ENCODE measurements around the gene SLC2A13. TPM values are rescaled to one million over a fixed set of nuclear protein-coding genes. Genes with fewer than 3 reads are reported as not detected.
"Not testable (repeated sequence)": the region's sequence is repeated elsewhere in the genome, so short reads cannot be mapped to it uniquely, and the experiment has no call there.

SLC2A13 gene
- total RNA-seq, 1 donor from 2014 or later: 17.4 TPM

DNA sequence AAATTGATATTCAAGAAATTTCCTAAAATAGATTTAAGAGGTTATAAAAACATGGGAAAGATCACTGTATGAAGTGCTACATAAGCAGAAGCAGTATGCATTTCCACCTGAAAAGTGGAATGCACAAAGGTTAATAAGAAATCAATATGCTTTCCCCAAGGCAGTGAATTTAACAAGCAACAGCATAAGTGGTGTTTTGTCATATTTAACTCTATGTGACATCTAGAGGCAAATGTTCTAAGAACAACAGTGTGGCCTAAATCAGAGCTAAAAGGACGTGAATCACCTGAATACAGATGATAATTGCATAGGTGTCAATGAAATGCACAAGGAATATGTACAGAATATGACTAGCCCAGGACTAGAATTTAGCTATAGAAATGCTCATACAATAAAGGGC lies 49.5 kb downstream of the SLC2A13 start:
- no peaks in the 10 kb centered on the region for H3K9me3 ChIP-seq
- no peak for TF ChIP-seq POLR2A (IDR thresholded peaks at IDR 0.05)
- TF ChIP-seq POLR2AphosphoS5 (IDR thresholded peaks at IDR 0.05; ENCODE audit: insufficient read depth in 1 of 2, low read depth in 1 of 2): no peak
- TF ChIP-seq, protein P1, sequence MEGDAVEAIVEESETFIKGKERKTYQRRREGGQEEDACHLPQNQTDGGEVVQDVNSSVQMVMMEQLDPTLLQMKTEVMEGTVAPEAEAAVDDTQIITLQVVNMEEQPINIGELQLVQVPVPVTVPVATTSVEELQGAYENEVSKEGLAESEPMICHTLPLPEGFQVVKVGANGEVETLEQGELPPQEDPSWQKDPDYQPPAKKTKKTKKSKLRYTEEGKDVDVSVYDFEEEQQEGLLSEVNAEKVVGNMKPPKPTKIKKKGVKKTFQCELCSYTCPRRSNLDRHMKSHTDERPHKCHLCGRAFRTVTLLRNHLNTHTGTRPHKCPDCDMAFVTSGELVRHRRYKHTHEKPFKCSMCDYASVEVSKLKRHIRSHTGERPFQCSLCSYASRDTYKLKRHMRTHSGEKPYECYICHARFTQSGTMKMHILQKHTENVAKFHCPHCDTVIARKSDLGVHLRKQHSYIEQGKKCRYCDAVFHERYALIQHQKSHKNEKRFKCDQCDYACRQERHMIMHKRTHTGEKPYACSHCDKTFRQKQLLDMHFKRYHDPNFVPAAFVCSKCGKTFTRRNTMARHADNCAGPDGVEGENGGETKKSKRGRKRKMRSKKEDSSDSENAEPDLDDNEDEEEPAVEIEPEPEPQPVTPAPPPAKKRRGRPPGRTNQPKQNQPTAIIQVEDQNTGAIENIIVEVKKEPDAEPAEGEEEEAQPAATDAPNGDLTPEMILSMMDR (IDR thresholded peaks at IDR 0.05): no peak
- H3K4me1 ChIP-seq: peaks cover 6% of the 10 kb centered on the region
- no peaks in the 10 kb centered on the region for H3K27me3 ChIP-seq
- no peaks in the 10 kb centered on the region for H3K36me3 ChIP-seq
- no peak overlapping the region for H3K27ac ChIP-seq
- no peak for DNase-seq (ENCODE audit: extremely low spot score in 2 of 2)
- intact Hi-C loops (cut with DNase I): no loop called here
- H3K4me3 ChIP-seq: no peak overlapping the region

- H3K27ac ChIP-seq: no peak overlapping the region
- H3K27me3 ChIP-seq: no peaks in the 10 kb centered on the region
- no peaks in the 10 kb centered on the region for H3K9me3 ChIP-seq
- no peaks in the 10 kb centered on the region for H3K36me3 ChIP-seq
- intact Hi-C loops (cut with DNase I): no loop called here
- TF ChIP-seq POLR2A (IDR thresholded peaks at IDR 0.05) (no peak), POLR2AphosphoS5 (IDR thresholded peaks at IDR 0.05; ENCODE audit: insufficient read depth in 1 of 2, low read depth in 1 of 2) (no peak)
- TF ChIP-seq, protein P1 (IDR thresholded peaks at IDR 0.05): no peak
- peaks cover 6% of the 10 kb centered on the region for H3K4me1 ChIP-seq
- DNase-seq (ENCODE audit: extremely low spot score in 2 of 2): no peak
- no peak overlapping the region for H3K4me3 ChIP-seq
Measured at GRCh38 chr12:40055776-40056175, 50.1 kb downstream of the SLC2A13 start.

- H3K36me3 ChIP-seq: no peaks in the 10 kb centered on the region
- H3K9me3 ChIP-seq: no peaks in the 10 kb centered on the region
- DNase-seq (ENCODE audit: extremely low spot score in 2 of 2): no peak
- no peak overlapping the region for H3K4me3 ChIP-seq
- TF ChIP-seq POLR2A (IDR thresholded peaks at IDR 0.05) (no peak), POLR2AphosphoS5 (IDR thresholded peaks at IDR 0.05; ENCODE audit: insufficient read depth in 1 of 2, low read depth in 1 of 2) (no peak)
- TF ChIP-seq, protein P1 (IDR thresholded peaks at IDR 0.05): no peak
- peak overlapping the region; percentile 20 for H3K27ac ChIP-seq
- H3K27me3 ChIP-seq: no peaks in the 10 kb centered on the region
- H3K4me1 ChIP-seq: peaks cover 6% of the 10 kb centered on the region
- intact Hi-C loops (cut with DNase I): no loop called here
Measured at GRCh38 chr12:40055228-40055579, 50.7 kb downstream of the SLC2A13 start.

- Histone ChIP-seq H3K36me3 (no peaks in the 10 kb centered on the region), H3K4me3 (peak overlapping the region in 1 of 2 donors; percentile 0), H3K9me3 (no peaks in the 10 kb centered on the region), H3K27ac (peak overlapping the region; percentile 20), H3K27me3 (no peaks in the 10 kb centered on the region), H3K4me1 (peaks cover 6% of the 10 kb centered on the region)
- TF ChIP-seq, protein P1 (IDR thresholded peaks at IDR 0.05): no peak
- no peak for DNase-seq (ENCODE audit: extremely low spot score in 2 of 2)
- intact Hi-C loops (cut with DNase I): no loop called here
Measured at GRCh38 chr12:40054555-40055227, 51.2 kb downstream of the SLC2A13 start.

GRCh38 chr12:40049268-40049667 lies 56.6 kb downstream of the SLC2A13 start:
- H3K4me3 ChIP-seq: no peak overlapping the region
- H3K36me3 ChIP-seq: no peaks in the 10 kb centered on the region
- no peaks in the 10 kb centered on the region for H3K27me3 ChIP-seq
- intact Hi-C loops (cut with DNase I): no loop called here
- no peaks in the 10 kb centered on the region for H3K4me1 ChIP-seq
- TF ChIP-seq POLR2AphosphoS5 (IDR thresholded peaks at IDR 0.05; ENCODE audit: insufficient read depth in 1 of 2, low read depth in 1 of 2) (no peak), POLR2A (IDR thresholded peaks at IDR 0.05) (no peak)
- TF ChIP-seq, protein P1 (IDR thresholded peaks at IDR 0.05): no peak
- DNase-seq (ENCODE audit: extremely low spot score in 2 of 2): no peak
- H3K27ac ChIP-seq: no peak overlapping the region
- no peaks in the 10 kb centered on the region for H3K9me3 ChIP-seq

- H3K9me3 ChIP-seq; H3K27ac ChIP-seq; H3K36me3 ChIP-seq; H3K4me3 ChIP-seq; H3K4me1 ChIP-seq; H3K27me3 ChIP-seq; intact Hi-C loops (cut with DNase I); DNase-seq (ENCODE audit: extremely low spot score in 2 of 2): not testable (repeated sequence)
Measured at GRCh38 chr12:40047002-40047401, 58.9 kb downstream of the SLC2A13 start.

All from vagina (tissue), 2 donors.